ENCODE measurements around the gene OR8B2.
"Not testable (repeated sequence)": the region's sequence is repeated elsewhere in the genome, so short reads cannot be mapped to it uniquely, and the experiment has no call there.

OR8B2 gene, protein sequence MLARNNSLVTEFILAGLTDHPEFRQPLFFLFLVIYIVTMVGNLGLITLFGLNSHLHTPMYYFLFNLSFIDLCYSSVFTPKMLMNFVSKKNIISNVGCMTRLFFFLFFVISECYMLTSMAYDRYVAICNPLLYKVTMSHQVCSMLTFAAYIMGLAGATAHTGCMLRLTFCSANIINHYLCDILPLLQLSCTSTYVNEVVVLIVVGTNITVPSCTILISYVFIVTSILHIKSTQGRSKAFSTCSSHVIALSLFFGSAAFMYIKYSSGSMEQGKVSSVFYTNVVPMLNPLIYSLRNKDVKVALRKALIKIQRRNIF
- total RNA-seq, result 0 reads per million in 3 experiments

GRCh38 chr11:124384399-124384798 is at the start of gene OR8B2:
OR8B2 (minus strand) TSS chr11:124384499; CDS start chr11:124383343, 1,156 bp downstream.
- no peak for DNase-seq

- DNase-seq, result no peak
Measured at GRCh38 chr11:124429599-124429998, 45.3 kb upstream of the OR8B2 start.

- no peak for DNase-seq
Measured at GRCh38 chr11:124424384-124424921, 40.2 kb upstream of the OR8B2 start, which contains the start of gene OR8B4. OR8B4 (minus strand) TSS chr11:124424871; CDS start chr11:124424871, 0 bp downstream.

- no peak for DNase-seq
Measured at GRCh38 chr11:124421043-124421442, 36.7 kb upstream of the OR8B2 start.

GRCh38 chr11:124415356-124415923 is 31.1 kb upstream of the OR8B2 start:
- no peak for DNase-seq

- no peak for DNase-seq
Measured at GRCh38 chr11:124409906-124410305, 25.6 kb upstream of the OR8B2 start.

- DNase-seq, result no peak
Measured at GRCh38 chr11:124405581-124405980, 21.3 kb upstream of the OR8B2 start.

DNA sequence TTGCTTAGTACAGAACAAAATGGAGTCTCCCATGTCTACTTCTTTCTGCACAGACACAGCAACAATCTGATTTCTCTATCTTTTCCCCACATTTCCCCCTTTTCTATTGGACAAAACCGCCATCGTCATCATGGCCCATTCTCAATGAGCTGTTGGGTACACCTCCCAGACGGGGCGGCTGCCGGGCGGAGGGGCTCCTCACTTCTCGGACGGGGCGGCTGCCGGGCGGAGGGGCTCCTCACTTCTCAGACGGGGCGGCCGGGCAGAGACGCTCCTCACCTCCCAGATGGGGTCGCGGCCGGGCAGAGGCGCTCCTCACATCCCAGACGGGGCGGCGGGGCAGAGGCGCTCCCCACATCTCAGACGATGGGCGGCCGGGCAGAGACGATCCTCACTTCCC is 18.9 kb upstream of the OR8B2 start:
- not testable (repeated sequence) for DNase-seq

DNA sequence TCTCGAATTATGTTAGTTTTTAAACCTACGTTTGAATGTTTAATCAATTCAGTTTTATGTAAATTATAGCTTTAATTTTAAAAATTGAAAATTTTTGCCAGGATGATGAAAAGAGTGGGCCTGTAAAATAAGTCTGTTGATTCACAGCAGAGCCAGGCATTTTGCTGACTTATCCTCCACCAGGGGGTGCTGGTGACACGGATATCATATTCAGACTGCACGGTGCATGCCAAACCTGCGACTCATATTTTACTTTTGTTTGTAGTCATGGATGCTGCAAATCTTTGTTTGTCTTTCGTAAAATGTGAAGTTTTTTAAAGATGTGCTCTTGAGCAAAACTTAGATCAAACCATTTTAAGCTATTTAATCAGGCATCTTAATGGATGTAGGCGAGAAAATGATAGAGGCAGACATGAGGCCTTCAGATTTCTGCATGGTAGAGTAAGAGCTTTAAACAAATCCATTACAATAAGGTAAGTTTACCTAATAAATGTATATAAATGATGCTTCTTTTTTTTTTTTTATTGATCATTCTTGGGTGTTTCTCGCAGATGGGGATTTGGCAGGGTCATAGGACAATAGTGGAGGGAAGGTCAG is 18.1 kb upstream of the OR8B2 start:
- DNase-seq, result no peak

DNA sequence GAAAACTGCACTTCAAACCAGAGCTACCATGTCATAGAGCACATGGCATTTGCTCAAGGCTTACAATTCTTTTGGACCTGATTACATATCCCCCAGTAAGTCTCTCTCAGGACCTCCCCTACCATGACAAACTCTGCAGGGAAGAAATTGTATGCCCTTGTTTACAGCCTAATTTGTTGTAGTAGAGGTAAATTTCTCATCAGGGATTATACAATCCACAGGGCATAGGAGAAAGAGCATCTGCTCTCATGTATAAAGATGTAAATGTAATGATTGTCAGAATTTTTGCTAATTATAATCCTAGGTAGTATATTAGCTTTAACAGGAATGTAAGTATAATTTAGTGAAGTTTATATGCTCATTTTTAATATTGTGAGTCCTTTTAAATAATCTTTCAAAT is 14.6 kb upstream of the OR8B2 start, which contains the start of gene OR8B3:
OR8B3 (minus strand) TSS at position 101 of the 400 bp plus-strand sequence. CDS start 1,673 bp downstream, outside the sequence.
- no peak for DNase-seq

GRCh38 chr11:124396847-124397246 is 12.5 kb upstream of the OR8B2 start:
- DNase-seq, result not testable (repeated sequence)

GRCh38 chr11:124394408-124394807 is 10.1 kb upstream of the OR8B2 start:
- no peak for DNase-seq

GRCh38 chr11:124382857-124383256 is 1.4 kb downstream of the OR8B2 start:
- DNase-seq, result not testable (repeated sequence)

- DNase-seq, result no peak
Measured at GRCh38 chr11:124380585-124380984, 3.7 kb downstream of the OR8B2 start.

DNA sequence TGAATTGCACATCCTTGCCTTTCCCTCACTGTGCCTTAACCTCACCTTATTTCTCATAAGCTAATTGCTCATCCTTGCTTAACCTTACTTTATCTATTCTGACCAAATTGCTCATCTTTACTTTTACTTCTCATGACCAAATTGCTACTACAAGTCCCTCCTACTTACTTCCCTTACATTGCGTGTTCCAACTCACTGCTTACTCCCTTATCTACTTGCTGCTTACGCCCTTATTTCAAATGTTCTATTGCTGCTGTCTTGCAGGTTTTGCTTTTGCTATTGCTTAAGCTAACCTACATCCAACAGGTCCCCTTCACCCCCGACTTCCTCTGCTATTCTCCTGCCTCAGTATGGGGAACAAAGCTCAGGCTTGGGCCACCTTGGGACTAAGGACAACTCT is 8.0 kb downstream of the OR8B2 start:
- no peak for DNase-seq

DNA sequence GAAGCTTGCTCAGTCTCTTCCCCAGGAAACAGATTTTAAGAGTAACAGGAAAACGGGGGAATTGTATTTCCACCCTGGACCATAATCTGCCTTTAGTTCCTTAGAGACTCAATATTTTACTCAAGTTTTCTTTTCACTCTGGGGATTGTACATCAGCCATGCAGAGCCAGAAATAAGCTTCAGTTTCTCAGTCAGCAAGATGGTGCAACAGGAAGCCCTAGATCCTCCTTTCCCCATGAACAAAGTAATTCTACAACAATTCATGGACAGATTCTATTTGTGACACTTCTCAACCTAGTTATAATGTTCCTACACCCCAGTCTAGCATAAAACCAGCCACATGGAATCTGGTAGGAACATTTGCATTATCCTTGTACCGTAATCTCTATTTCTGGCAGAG is 24.7 kb downstream of the OR8B2 start:
- DNase-seq, result no peak

DNA sequence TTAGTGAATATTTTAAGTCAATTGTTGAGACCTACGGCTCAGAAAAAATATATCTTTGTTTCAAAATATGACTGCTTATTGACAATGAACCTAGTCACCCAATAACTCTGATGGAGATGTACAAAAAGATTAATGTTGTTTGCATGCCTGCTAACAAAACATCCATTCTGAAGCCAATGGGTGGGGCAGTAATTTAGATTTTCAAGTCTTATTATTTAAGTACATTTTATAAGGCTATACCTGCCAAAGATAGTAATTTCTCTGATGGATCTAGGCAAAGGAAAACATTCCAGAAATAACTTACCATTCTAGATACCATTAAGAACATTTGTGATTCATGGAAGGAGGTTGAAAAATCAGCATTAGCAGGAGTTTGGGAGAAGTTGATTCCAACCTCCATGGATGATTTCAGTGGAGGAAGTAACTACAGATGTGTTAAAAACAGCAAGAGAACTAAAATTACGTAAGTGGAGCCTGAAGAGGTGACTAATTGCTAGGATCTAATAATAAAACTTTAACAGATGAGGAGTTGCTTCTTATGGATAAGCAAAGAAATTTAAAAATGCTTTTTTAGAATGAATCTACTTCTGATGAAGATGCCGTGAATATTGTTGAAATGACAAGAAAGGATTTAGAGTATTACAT is 37.9 kb downstream of the OR8B2 start:
- DNase-seq, result no peak

DNA sequence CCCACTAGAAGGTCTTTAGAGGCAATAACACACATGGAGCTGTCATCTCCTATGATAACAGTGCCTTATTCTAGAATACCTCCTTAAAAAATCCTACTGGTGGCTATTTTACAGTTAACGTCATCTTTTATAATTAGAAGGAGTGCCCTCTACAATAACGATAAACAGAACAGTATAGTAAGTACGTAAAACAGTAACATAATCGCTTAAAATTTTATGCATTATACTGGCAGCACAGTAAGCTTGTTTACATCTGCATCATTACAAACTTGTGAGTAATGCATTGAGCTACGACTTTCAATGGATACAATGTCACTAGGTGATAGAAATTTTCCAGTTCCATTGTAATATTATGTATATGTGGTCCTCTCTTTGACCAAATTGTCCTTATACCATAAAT is 40.0 kb downstream of the OR8B2 start:
- no peak for DNase-seq

GRCh38 chr11:124340142-124340447 is 44.2 kb downstream of the OR8B2 start:
- DNase-seq, result no peak

DNA sequence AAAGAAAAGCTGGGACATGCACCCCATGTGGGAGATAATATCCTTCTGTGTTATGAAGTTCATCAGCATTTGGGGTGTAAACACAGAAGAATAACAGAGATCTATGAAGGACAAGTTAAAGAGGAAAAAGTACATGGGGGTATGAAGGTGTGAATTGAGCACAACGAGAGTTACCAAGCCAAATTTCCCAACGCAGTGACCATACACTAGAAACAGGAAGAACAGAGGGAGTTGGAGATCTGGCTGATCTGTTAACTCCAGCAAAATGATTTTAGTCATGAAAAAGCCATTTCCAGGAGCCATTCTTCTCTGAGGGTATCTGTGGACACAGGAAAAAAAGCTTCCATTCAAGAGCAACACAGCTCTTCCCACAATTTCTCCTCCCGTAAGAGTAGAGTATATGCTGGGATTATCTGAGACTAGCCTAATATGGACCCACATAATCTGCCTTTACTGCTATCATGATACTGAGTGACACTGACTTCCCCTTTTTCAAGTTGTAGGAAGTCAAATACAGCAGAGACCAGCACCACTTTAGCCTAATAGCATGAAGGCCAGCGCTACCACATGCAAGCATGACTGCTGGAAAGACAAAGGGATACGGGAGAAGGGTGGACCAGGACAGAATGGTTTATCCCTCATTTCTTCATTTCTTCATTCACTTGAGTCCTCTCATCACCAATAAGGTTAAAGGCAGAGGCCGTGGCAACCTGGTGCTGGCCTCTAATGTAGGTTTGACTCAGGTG is 44.7 kb downstream of the OR8B2 start:
- no peak for DNase-seq

Data from central memory CD4-positive, alpha-beta T cell (primary cell).